Measurements from ENCODE around the gene EXOSC6.
"Not testable (repeated sequence)": the region's sequence is repeated elsewhere in the genome, so short reads cannot be mapped to it uniquely, and the experiment has no call there.

EXOSC6 gene

GRCh38 chr16:70198230-70198629, 53.5 kb downstream of the EXOSC6 start:
- not testable (repeated sequence) for DNase-seq

- DNase-seq, result peak; percentile 4
Observed at GRCh38 chr16:70197611-70198010, 54.1 kb downstream of the EXOSC6 start.
